WTC11 (cell line): ENCODE measurements around the gene LIX1L. TPM values are rescaled to one million over a fixed set of nuclear protein-coding genes. Genes with fewer than 3 reads are reported as not detected.

Experiments
- ATAC-seq: fragments of 200-7000 bp; cut with Tn5 transposase; 2 replicates; pipeline ENCODE4 v1.10.0; 2021; ENCODE audit warnings: mild to moderate bottlenecking, moderate library complexity
- CTCF ChIA-PET: fragments of 300-600 bp; sonication (Branson Sonifier 250); formaldehyde crosslinking; loops from one replicate; lab custom pipeline; 2021; ENCODE audit warnings: antibody characterized with exemption; lab: Charles Lee
- POLR2A ChIA-PET: fragments of 350-600 bp; sonication (Branson Sonifier 250); formaldehyde crosslinking; loops from one replicate; lab custom pipeline; 2021; ENCODE audit warnings: antibody characterized with exemption; lab: Charles Lee
- DNase-seq: peaks from one replicate; pipeline ENCODE4 v3.0.0; 2021; ENCODE audit warnings: low spot score
- H3K27ac Mint-ChIP-seq: 2 replicates; pipeline ENCODE4 v1.8.0; 2021; ENCODE audit warnings: mixed read lengths
- H3K27me3 Mint-ChIP-seq: 2 replicates; pipeline ENCODE4 v1.8.0; 2021; ENCODE audit warnings: low read depth, mild to moderate bottlenecking, moderate library complexity, mixed read lengths
- H3K36me3 Mint-ChIP-seq: 2 replicates; pipeline ENCODE4 v1.8.0; 2021; ENCODE audit warnings: mixed read lengths
- H3K4me1 Mint-ChIP-seq: 2 replicates; pipeline ENCODE4 v1.8.0; 2022; ENCODE audit warnings: mixed read lengths
- H3K4me3 Mint-ChIP-seq: 2 replicates; pipeline ENCODE4 v1.8.0; 2021; ENCODE audit warnings: mild to moderate bottlenecking, moderate library complexity, mixed read lengths
- H3K9me3 Mint-ChIP-seq: 2 replicates; pipeline ENCODE4 v1.8.0; 2021; ENCODE audit warnings: mixed read lengths
- CBFB ChIP-seq: sonication (generic); formaldehyde crosslinking; IDR thresholded peaks from 2 replicates; pipeline ENCODE4 v1.8.1; 2022; ENCODE audit warnings: mild to moderate bottlenecking, low read depth, missing genetic modification reagents
- CREB1 ChIP-seq: sonication (generic); formaldehyde crosslinking; IDR thresholded peaks from 2 replicates; pipeline ENCODE4 v1.8.0; 2023; ENCODE audit warnings: mild to moderate bottlenecking, missing genetic modification reagents
- ELF4 ChIP-seq: sonication (generic); formaldehyde crosslinking; IDR thresholded peaks from 2 replicates; pipeline ENCODE4 v1.8.1; 2022; ENCODE audit warnings: low read depth, mild to moderate bottlenecking, moderate library complexity, missing genetic modification reagents
- EMX1 ChIP-seq: fragments of 250-450 bp; sonication (Bioruptor Pico); IDR thresholded peaks from 2 replicates; pipeline ENCODE4 v1.8.0; 2021; ENCODE audit warnings: mild to moderate bottlenecking
- FOXP1 ChIP-seq: sonication (generic); formaldehyde crosslinking; IDR thresholded peaks from 2 replicates; pipeline ENCODE4 v1.8.0; 2022; ENCODE audit warnings: missing genetic modification reagents, mild to moderate bottlenecking, moderate library complexity, borderline replicate concordance
- JUN ChIP-seq: sonication (generic); formaldehyde crosslinking; IDR thresholded peaks from 2 replicates; pipeline ENCODE4 v1.8.0; 2023; ENCODE audit warnings: mild to moderate bottlenecking, missing genetic modification reagents
- NFE2L1 ChIP-seq: sonication (generic); formaldehyde crosslinking; IDR thresholded peaks from 2 replicates; pipeline ENCODE4 v1.8.1; 2023; ENCODE audit warnings: missing genetic modification reagents
- ZNF138 ChIP-seq: sonication (generic); formaldehyde crosslinking; conservative IDR thresholded peaks from 2 replicates; pipeline ENCODE4 v1.8.1; 2022; ENCODE audit warnings: mild to moderate bottlenecking, moderate library complexity, missing genetic modification reagents
- ZNF232 ChIP-seq: sonication (generic); formaldehyde crosslinking; IDR thresholded peaks from 2 replicates; pipeline ENCODE4 v1.8.0; 2022; ENCODE audit warnings: mild to moderate bottlenecking, missing genetic modification reagents
- ZNF416 ChIP-seq: fragments of 250-450 bp; sonication (Bioruptor Pico); IDR thresholded peaks from 2 replicates; pipeline ENCODE4 v1.9.0; 2021; ENCODE audit warnings: mild to moderate bottlenecking, inconsistent platforms
- total RNA-seq: library from RNA; stranded (reverse); gene quantifications from 3 replicates; pipeline ENCODE4 v1.2.3, GENCODE V29; 2021
- TF ChIP-seq, protein P1 (sequence below): fragments of 250-450 bp; sonication (Bioruptor Pico); IDR thresholded peaks from 2 replicates; pipeline ENCODE4 v1.9.0; 2021; ENCODE audit warnings: mild to moderate bottlenecking
- TF ChIP-seq, protein P2 (sequence below): sonication (generic); formaldehyde crosslinking; IDR thresholded peaks from 2 replicates; pipeline ENCODE4 v1.8.1; 2023; ENCODE audit warnings: mild to moderate bottlenecking, missing genetic modification reagents, moderate library complexity
- TF ChIP-seq, protein P3 (sequence below): sonication (generic); formaldehyde crosslinking; IDR thresholded peaks from 2 replicates; pipeline ENCODE4 v1.8.1; 2023; ENCODE audit warnings: mild to moderate bottlenecking, missing genetic modification reagents
- TF ChIP-seq, protein P4 (sequence below): fragments of 250-450 bp; sonication (Bioruptor Pico); IDR thresholded peaks from 2 replicates; pipeline ENCODE4 v2.1.2; 2022; ENCODE audit warnings: mild to moderate bottlenecking, moderate library complexity
- TF ChIP-seq, protein P5 (sequence below): sonication (generic); formaldehyde crosslinking; IDR thresholded peaks from 2 replicates; pipeline ENCODE4 v1.8.0; 2022; ENCODE audit warnings: missing genetic modification reagents
- TF ChIP-seq, protein P6 (sequence below): sonication (generic); formaldehyde crosslinking; IDR thresholded peaks from 2 replicates; pipeline ENCODE4 v1.8.1; 2022; ENCODE audit warnings: low read depth, missing genetic modification reagents, borderline replicate concordance

The LIX1L gene
- total RNA-seq, 1 experiment from 2014 or later, result 3.0 TPM

DNA sequence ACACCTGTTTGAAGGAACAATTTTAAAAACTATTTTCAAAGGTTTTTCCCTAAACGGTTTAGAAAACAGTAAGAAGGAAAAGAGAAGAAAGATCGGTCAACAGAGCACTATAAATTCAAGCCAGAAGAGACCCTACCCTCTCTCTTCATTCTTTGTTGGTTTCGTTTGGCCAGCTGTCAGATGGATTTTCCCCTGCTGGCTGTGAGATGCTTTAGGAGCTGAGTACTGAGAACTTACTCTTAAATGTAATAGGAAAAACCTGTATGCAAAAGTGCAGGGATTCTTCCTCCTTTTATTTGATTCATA is 39.9 kb upstream of the LIX1L start:
- DNase-seq, result no peak
- Mint-ChIP-seq H3K27ac (peak overlapping the region; percentile 97), H3K4me1 (peaks cover 54% of the 10 kb centered on the region), H3K4me3 (peak overlapping the region; percentile 98), H3K27me3 (no peaks in the 10 kb centered on the region), H3K36me3 (peaks cover 38% of the 10 kb centered on the region), H3K9me3 (no peaks in the 10 kb centered on the region)
- CTCF ChIA-PET, result interaction anchor here (0.5 to 3.4 kb wide), 5 partner anchors 9 to 106 kb away, joined by 3 to 14 read pairs (median 5); no protein-coding TSS in a partner anchor
- ATAC-seq, result no peak
- TF ChIP-seq JUN, result no peak
- TF ChIP-seq ELF4 (CRISPR knock-in tag), result no peak
- TF ChIP-seq, protein P1, sequence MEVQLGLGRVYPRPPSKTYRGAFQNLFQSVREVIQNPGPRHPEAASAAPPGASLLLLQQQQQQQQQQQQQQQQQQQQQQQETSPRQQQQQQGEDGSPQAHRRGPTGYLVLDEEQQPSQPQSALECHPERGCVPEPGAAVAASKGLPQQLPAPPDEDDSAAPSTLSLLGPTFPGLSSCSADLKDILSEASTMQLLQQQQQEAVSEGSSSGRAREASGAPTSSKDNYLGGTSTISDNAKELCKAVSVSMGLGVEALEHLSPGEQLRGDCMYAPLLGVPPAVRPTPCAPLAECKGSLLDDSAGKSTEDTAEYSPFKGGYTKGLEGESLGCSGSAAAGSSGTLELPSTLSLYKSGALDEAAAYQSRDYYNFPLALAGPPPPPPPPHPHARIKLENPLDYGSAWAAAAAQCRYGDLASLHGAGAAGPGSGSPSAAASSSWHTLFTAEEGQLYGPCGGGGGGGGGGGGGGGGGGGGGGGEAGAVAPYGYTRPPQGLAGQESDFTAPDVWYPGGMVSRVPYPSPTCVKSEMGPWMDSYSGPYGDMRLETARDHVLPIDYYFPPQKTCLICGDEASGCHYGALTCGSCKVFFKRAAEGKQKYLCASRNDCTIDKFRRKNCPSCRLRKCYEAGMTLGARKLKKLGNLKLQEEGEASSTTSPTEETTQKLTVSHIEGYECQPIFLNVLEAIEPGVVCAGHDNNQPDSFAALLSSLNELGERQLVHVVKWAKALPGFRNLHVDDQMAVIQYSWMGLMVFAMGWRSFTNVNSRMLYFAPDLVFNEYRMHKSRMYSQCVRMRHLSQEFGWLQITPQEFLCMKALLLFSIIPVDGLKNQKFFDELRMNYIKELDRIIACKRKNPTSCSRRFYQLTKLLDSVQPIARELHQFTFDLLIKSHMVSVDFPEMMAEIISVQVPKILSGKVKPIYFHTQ, result no peak
- TF ChIP-seq, protein P2, sequence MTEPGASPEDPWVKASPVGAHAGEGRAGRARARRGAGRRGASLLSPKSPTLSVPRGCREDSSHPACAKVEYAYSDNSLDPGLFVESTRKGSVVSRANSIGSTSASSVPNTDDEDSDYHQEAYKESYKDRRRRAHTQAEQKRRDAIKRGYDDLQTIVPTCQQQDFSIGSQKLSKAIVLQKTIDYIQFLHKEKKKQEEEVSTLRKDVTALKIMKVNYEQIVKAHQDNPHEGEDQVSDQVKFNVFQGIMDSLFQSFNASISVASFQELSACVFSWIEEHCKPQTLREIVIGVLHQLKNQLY, result no peak
- POLR2A ChIA-PET, result no interaction called here

DNA sequence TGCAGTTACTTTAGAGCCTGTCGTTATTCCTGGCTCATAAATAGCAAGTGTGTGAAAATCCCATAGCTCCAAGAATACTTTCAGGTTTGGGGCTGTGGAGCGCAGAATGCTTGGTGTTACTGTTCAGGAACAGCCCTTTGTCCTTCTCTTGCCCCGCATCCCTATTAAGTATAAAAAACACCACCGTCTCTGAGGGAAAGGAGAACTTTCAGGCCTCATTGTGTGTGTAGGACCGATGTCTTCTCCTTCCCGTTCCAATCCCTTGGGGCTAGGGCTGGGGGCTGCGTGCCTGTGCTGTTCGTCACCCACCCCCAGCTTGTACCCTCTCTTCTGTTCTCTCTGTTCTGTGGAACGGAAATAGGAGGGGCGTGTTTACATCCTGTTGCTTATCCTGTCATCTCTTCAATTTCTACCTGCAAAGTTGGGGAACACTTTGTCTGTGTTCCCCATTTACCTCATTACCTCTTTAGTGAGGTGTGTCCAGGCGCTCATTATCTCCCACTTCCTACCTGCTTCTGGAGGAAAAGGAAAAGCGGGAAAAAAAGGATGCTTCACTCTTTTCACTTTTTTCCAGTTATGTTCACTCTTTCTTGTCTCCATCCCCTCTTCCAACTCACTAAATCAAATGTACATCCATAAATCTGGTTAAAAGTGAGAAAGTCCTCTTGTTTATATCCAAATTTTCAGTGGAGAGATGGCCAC is 39.4 kb upstream of the LIX1L start:
- ChIA-PET POLR2A (interaction anchor here (0.8 to 1.0 kb wide), 2 partner anchors 17 to 70 kb away, joined by 4 read pairs; partner anchors contain the start of gene RBM8A), CTCF (interaction anchor here (0.8 to 3.4 kb wide), 5 partner anchors 10 to 105 kb away, joined by 4 to 14 read pairs (median 7); no protein-coding TSS in a partner anchor)
- peaks cover 59% of the 10 kb centered on the region for H3K4me1 Mint-ChIP-seq

DNA sequence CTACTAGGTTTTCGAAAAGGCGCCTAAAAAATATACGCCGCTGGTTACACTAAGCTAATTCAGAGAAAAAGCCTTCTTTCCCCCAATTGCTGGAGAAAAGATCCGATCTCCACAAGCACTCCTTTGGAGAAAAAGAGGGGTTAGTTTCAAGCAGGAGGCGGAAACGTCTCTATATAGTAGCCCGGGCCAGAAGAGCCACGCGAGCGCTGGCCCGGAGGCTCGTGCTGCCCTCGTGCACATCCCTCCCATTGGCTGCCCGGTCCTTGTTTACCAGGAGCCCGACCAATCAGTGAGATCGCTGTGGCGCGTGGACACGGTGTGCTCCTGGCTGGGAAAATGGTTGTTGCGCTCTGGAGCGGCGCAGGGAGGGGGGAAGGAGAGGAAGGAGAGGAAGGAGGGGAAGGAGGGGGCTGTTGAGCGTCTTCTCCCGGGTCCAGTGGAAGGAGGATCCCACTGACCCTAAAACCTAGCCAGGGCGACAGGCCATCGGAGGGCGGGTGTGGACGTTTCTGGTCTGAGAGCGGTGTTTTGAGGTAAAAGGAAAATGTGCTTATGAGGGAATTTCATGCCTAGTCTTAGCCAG is 38.7 kb upstream of the LIX1L start, which contains the start of gene TXNIP:
Gene TXNIP (minus strand): TSS at position 147 of the 583 bp plus-strand sequence. CDS start 313 bp downstream, outside the sequence.
- DNase-seq (peak; percentile 99), ATAC-seq (peak; percentile 97)
- H3K36me3 Mint-ChIP-seq, result peaks cover 41% of the 10 kb centered on the region
- CTCF ChIA-PET, result interaction anchor here (0.6 to 3.4 kb wide), 6 partner anchors 10 to 105 kb away, joined by 3 to 14 read pairs (median 6); no protein-coding TSS in a partner anchor
- H3K4me1 Mint-ChIP-seq, result peaks cover 65% of the 10 kb centered on the region
- no peaks in the 10 kb centered on the region for H3K9me3 Mint-ChIP-seq
- POLR2A ChIA-PET, result interaction anchor here (0.8 to 1.1 kb wide), 3 partner anchors 17 to 69 kb away, joined by 3 to 4 read pairs (median 4); partner anchors contain the start of genes LIX1L and RBM8A
- H3K27ac Mint-ChIP-seq, result peak within 1 kb of the TSS; percentile 97
- H3K4me3 Mint-ChIP-seq, result peak within 1 kb of the TSS; percentile 98
- no peaks in the 10 kb centered on the region for H3K27me3 Mint-ChIP-seq
- TF ChIP-seq, protein P3, sequence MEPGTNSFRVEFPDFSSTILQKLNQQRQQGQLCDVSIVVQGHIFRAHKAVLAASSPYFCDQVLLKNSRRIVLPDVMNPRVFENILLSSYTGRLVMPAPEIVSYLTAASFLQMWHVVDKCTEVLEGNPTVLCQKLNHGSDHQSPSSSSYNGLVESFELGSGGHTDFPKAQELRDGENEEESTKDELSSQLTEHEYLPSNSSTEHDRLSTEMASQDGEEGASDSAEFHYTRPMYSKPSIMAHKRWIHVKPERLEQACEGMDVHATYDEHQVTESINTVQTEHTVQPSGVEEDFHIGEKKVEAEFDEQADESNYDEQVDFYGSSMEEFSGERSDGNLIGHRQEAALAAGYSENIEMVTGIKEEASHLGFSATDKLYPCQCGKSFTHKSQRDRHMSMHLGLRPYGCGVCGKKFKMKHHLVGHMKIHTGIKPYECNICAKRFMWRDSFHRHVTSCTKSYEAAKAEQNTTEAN, result no peak
- TF ChIP-seq, protein P4, sequence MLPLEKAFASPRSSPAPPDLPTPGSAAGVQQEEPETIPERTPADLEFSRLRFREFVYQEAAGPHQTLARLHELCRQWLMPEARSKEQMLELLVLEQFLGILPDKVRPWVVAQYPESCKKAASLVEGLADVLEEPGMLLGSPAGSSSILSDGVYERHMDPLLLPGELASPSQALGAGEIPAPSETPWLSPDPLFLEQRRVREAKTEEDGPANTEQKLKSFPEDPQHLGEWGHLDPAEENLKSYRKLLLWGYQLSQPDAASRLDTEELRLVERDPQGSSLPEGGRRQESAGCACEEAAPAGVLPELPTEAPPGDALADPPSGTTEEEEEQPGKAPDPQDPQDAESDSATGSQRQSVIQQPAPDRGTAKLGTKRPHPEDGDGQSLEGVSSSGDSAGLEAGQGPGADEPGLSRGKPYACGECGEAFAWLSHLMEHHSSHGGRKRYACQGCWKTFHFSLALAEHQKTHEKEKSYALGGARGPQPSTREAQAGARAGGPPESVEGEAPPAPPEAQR (CRISPR knock-in tag), result no peak
- TF ChIP-seq NFE2L1 (peak; percentile 32; the same call in 1 of the 2 replicates), CREB1 (CRISPR knock-in tag) (no peak), CBFB (CRISPR knock-in tag) (no peak), ZNF138 (CRISPR knock-in tag) (no peak), ZNF232 (CRISPR knock-in tag) (peak; percentile 92), EMX1 (no peak)
- TF ChIP-seq, protein P2, result peak; percentile 100
- TF ChIP-seq, protein P5, sequence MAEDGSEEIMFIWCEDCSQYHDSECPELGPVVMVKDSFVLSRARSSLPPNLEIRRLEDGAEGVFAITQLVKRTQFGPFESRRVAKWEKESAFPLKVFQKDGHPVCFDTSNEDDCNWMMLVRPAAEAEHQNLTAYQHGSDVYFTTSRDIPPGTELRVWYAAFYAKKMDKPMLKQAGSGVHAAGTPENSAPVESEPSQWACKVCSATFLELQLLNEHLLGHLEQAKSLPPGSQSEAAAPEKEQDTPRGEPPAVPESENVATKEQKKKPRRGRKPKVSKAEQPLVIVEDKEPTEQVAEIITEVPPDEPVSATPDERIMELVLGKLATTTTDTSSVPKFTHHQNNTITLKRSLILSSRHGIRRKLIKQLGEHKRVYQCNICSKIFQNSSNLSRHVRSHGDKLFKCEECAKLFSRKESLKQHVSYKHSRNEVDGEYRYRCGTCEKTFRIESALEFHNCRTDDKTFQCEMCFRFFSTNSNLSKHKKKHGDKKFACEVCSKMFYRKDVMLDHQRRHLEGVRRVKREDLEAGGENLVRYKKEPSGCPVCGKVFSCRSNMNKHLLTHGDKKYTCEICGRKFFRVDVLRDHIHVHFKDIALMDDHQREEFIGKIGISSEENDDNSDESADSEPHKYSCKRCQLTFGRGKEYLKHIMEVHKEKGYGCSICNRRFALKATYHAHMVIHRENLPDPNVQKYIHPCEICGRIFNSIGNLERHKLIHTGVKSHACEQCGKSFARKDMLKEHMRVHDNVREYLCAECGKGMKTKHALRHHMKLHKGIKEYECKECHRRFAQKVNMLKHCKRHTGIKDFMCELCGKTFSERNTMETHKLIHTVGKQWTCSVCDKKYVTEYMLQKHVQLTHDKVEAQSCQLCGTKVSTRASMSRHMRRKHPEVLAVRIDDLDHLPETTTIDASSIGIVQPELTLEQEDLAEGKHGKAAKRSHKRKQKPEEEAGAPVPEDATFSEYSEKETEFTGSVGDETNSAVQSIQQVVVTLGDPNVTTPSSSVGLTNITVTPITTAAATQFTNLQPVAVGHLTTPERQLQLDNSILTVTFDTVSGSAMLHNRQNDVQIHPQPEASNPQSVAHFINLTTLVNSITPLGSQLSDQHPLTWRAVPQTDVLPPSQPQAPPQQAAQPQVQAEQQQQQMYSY, result no peak
- TF ChIP-seq, protein P6, sequence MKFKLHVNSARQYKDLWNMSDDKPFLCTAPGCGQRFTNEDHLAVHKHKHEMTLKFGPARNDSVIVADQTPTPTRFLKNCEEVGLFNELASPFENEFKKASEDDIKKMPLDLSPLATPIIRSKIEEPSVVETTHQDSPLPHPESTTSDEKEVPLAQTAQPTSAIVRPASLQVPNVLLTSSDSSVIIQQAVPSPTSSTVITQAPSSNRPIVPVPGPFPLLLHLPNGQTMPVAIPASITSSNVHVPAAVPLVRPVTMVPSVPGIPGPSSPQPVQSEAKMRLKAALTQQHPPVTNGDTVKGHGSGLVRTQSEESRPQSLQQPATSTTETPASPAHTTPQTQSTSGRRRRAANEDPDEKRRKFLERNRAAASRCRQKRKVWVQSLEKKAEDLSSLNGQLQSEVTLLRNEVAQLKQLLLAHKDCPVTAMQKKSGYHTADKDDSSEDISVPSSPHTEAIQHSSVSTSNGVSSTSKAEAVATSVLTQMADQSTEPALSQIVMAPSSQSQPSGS (CRISPR knock-in tag), result no peak

More for the DNA sequence above, 39.4 kb upstream of the LIX1L start:
- TF ChIP-seq ZNF416 (CRISPR knock-in tag), result no peak
- TF ChIP-seq FOXP1 (CRISPR knock-in tag), result 0 out of 2 replicates have a peak, but pooled peaks have one; percentile 2
- peaks cover 41% of the 10 kb centered on the region for H3K36me3 Mint-ChIP-seq
- H3K4me3 Mint-ChIP-seq, result peak overlapping the region; percentile 98
- no peaks in the 10 kb centered on the region for H3K27me3 Mint-ChIP-seq
- no peak for DNase-seq
- no peaks in the 10 kb centered on the region for H3K9me3 Mint-ChIP-seq
- ATAC-seq, result peak; percentile 12
- peak overlapping the region; percentile 97 for H3K27ac Mint-ChIP-seq
